PC-9 (cell line): ENCODE data around the gene GAS5.

Source experiments
- CTCF ChIP-seq: fragments of 200-600 bp; sonication (generic); conservative IDR thresholded peaks from 2 replicates; pipeline ENCODE4 v1.6.1; 2017; ENCODE audit warnings: mixed run types, antibody characterized with exemption, mild to moderate bottlenecking, moderate library complexity
- EZH2 ChIP-seq: fragments of 200-600 bp; sonication (generic); IDR thresholded peaks from 2 replicates; pipeline ENCODE4 v1.8.0; 2017; ENCODE audit warnings: antibody characterized with exemption, low read depth

GRCh38 chr1:173868266-173869020, 654 bp upstream of the GAS5 start, which contains the start of gene ZBTB37:
- TF ChIP-seq CTCF (no peak; the same call in 1 of the 2 replicates), EZH2 (no peak)
